Stimulated activated CD4-positive, alpha-beta T cell treated with anti-CD3 and anti-CD28 coated beads, Interleukin-1b, Interleukin-23, amount 100 ng/mL, for 48 hours (primary cell): ENCODE data around the gene SIGLEC15.
A peak's percentile ranks its signal among the peaks of the same experiment; 100 is the strongest.
"Not testable (repeated sequence)": the region's sequence is repeated elsewhere in the genome, so short reads cannot be mapped to it uniquely, and the experiment has no call there.

Experiments used
- DNase-seq: peaks from one replicate; pipeline ENCODE4 v3.0.0-alpha.2; 2020

The SIGLEC15 gene

DNA sequence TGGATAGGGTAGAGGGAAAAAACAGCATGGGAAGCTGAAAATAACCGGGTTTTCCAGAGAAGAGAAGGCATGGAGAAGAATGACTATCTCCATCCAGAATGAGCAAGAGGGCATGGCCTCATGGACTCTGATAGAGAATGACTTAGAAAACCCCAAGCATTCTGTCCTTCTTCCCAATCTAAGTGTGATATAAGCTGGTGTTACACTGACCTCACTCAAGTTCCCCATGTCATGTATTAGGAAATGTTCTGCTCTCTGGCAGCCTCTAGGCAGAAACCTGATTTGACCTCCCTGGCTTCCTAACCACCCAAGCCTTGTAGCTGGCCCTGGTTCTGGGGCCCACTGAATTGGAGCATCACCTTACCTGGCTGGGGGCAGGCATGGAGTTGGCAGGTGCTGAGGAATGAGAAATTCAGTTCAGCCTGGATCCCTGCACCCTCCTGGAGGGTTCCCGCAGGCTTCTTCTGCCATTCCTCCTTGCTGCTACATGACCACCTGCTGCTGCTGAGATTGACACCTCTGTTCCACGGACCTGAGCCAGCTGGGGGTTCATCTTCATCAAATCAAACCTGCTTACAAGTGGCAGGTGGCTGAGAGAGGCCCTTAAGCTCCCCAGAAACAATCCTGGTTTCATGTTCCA lies 5.2 kb upstream of the SIGLEC15 start:
- no peak for DNase-seq

DNA sequence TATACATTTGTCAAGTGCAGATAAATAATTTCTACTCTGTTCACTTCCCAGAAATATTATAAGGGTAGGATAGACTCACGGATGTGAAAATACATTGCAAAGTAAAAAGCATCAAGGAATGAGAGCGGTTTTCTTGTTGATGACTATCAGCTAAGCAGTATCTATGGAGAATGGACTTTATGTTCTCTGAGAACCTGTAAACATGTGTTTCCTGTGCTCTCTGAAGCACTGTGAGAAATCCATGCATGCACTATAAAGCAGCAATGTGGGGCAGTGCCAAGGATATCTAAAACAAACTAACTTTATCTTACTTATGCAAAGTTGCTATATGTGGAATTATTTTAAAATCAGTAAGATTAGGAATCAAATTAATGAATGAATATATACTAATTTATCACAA lies 4.4 kb upstream of the SIGLEC15 start:
- DNase-seq, result no peak

DNA sequence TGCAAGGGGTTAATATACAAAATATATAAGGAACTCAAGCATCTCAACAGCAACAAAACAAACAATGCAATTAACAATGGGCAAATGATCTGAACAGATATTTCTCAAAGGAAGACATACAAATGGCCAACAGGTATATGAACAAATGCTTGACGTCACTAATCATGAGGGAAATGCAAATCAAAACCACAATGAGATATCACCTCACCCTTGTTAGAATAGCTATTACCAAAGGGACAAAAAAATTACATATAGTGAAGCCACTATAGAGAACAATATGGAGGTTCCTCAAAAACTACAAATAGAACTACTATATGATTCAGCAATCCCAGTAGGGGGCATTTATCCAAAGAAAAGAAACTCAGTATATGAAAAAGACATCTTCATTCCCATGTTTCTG lies 3.8 kb upstream of the SIGLEC15 start:
- DNase-seq, result no peak

DNA sequence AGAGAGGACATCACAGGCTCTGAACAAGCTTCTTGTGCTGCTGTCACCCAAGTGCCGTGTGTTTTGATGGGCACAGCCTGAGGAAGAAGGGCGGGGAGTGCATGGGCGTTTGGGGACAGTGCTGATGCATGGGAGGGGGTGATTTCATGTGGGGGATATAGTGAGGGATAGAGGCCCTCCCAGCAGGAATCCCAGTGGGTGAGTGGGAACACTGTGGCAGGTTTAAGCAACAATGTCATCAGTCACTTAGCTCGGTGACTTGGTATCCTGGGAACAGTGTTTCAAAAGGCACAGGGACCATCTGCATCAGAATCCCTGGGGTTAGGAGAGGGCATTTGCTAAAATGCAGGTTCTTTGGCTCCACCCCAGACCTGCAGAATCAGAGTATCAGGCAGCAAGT lies 609 bp downstream of the SIGLEC15 start:
- no peak for DNase-seq

DNA sequence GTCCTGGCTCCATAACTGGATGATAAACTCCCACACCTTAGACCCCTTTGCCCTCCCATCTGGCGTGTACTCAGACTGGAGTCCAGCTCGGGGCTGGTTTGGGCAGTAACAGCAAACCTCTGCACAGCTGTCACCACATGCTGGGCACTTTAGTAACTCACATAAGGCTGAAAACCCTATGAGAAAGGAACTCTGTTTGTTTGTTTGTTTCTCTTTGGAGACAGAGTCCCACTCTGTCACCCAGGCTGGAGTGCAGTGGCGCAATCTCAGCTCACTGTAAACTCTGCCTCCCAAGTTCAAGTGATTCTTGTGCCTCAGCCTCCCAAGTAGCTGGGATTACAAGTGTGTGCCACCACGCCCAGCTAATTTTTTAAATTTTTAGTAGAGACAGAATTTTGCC lies 1.2 kb downstream of the SIGLEC15 start:
- not testable (repeated sequence) for DNase-seq

DNA sequence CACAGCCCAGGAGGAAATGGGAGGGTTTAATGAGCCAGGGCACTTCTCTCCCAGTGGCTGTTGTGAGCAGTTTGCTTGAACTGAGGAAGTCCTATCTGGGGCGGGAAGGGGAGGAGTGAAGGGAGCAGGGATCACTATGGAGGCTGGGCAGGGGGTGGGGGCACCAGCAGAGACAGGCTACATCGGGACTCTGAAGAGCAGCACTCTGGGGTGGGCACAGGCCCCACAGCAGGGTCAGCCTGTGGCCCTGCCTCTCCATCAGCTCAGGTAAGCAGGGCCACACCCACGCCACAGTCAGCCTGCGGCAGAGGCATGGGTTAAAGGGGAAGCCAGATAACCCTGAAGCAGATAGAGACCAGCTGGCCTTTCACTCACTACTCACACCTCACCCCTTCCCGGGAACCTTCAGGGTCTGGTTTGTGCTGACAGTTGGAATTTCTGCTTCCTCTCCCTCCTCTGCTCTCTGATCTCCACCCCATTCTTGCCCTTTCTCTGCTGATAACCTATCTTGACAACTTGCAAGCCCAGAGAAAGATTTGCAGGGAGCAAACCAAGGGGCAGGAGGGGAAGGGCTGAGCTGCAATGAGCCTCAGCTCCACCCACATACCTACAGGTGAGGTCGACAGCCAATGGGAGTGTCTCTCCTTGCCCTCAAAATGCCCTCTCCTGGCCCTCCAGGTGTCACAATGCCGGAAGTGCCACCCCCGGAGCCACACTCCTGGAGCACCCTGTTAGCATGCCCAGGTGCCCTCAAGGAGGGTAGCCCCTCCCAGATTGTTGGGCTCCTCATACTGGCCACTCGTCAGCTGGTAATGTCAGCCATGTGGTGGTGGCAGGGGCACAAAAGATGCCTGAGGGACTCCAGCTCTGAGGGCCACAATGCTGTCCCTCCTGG lies 3.7 kb downstream of the SIGLEC15 start:
- no peak for DNase-seq

DNA sequence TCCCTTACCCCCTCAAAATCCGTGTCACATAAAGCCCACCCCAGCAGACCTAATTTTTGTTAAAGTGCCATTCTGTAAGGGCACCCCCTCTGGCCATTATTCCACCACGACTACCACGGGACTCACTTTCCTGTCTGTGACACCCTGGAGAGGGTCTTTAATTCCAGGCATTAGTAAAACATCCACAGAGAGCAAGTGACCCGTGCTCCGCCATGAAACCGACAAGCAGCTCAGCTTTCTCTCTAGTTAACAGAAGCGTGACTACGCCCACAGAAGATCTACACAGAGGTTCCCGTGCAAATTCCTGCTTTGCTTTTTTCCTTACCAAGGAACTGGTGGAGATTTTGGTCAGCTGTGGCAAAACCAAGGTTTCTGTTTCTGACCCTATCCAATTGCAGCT lies 4.4 kb downstream of the SIGLEC15 start:
- no peak for DNase-seq

DNA sequence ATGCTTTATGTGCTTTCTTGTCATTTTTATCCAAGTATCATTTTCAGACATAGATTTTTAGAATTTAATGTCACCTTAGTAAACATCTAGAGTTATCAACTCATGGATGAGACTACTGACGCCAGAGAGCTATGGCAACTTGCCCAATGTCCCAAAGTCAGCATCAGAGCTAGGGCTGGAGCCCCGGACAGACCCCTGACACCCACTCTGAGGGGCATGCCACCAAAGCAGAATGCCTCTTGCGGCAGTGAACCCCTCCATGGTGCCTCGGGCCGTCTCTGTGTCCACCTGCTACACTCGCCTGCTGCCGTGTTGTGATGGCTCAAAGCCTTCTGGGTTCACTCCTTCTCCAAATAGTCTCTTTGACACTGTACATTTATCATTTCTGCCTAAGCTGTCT lies 5.4 kb downstream of the SIGLEC15 start:
- DNase-seq, result no peak

DNA sequence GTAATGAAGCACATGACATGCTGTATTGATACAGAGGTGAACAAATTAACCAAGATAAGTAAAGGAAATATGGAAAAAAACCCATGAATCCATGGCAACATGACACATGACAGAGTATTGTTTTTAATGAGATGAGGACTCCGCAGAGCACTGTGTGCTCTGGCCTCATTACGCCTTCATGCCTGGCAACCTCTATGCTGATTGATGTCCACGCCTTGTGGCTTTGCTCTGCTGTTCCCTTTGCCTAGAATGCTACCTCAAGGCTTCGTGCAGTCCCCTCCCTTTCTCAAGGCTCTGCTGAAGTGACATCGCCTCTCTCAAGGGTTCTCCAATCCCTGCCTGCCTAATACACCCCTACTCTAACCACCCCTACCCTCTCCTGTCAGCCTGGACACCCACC lies 8.4 kb downstream of the SIGLEC15 start:
- DNase-seq, result no peak

DNA sequence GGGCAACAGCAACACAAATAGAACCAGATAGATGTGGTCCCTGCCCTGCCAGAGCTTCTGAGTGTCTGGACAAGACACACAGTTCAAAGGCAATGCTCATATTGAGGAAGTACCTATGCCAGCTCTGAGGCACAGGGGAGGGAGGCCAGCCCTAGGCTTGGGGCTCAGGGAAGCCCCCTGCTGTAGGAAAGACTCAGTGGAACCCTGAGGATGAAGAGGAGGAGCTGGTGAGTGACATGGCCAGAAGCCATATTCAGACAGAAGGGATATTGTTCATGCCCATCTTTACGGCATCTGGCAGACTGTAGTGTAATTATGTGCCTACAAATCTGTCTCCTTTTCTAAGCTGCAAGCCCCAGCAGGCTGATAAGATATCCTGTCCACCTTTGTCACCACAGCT lies 8.8 kb downstream of the SIGLEC15 start:
- no peak for DNase-seq

DNA sequence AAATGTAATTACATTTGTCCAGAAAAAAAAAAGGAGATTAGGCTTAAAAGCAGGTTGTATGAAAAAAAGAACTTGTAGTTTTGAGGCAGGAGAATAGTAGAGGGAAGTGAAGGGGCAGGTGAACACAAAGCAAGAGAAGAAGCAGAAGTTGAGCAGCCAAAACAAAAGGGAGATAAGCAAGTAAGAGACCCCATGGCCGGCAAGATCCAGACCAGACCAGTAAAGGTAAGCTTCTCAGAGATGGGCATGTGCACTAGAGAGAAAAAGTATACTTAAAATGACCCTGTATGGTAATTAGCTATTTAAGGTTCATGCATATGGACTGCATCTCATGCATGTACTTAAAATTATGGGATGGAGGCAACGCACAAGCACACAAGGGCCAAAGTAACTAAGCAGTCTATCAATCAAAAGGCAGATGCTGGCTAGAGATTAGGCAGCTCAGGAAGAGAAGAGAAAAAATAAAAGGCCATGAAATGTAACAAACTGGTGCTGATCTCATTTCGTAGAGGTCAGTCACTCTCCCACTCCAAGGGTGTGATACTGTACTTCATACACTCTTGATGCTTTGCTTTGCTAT lies 9.7 kb downstream of the SIGLEC15 start:
- DNase-seq, result no peak

DNA sequence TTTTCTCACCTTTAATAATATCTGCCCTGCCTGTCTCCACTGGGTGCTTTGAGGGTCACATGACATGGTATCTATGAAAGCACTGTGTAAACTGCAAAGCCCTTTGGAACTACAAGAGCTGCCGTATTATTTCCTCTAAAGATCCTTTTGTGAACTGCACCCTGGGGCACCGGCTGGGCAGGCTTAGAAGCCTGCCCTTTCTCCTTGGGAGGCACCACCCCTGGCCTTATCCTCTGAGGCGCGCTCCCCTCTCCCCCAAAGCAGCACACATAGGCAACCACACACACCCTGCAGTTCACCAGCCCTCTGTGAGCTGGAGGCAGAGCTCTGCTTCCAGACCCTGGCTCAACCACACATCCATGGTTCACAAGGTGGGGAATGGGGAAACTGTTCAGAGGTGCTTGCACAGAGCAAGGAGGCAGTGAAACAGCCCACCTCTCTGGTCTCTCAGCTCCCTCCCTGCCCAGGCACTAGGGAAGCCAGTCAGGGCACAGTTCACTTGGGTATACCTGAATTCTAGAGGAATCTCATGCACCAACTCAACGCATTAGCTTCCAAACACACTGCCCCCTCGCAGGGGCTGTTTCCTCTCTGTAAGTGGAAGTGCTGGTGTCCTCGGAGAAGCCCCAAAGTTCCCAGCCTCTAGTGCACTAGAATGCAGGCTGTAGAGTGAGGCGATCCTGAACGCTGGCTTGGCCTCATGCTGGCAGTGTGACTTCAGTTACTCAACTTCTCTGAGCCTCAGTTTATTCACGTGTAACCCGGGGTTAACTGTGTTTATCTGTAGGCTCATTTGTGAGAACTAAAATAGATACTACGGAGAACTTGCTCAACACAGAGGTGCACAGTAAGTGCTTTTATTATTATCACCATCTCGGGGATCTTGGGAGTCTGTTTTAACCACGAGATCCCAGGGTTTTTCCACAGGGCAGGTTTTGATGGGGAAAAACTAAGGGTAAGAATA lies 11.0 kb downstream of the SIGLEC15 start:
- no peak for DNase-seq

DNA sequence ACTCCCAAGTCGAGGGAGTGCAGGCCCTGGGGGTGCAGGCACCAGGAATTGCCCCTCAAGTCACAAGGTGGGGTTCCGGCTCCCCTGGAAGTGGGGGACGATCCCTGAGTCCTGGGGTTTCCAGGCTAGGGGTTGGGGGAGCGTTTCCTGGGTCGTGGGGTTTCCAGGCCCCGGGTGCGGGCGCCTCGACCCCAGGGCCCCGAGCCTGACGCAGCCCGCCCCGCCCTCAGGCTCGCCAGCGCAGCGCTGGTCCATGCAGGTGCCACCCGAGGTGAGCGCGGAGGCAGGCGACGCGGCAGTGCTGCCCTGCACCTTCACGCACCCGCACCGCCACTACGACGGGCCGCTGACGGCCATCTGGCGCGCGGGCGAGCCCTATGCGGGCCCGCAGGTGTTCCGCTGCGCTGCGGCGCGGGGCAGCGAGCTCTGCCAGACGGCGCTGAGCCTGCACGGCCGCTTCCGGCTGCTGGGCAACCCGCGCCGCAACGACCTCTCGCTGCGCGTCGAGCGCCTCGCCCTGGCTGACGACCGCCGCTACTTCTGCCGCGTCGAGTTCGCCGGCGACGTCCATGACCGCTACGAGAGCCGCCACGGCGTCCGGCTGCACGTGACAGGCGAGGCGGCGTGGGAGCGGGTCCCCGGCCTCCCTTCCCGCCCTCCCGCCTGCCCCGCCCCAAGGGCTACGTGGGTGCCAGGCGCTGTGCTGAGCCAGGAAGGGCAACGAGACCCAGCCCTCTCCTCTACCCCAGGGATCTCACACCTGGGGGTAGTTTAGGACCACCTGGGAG lies 12.0 kb downstream of the SIGLEC15 start:
- DNase-seq, result peak; percentile 49

DNA sequence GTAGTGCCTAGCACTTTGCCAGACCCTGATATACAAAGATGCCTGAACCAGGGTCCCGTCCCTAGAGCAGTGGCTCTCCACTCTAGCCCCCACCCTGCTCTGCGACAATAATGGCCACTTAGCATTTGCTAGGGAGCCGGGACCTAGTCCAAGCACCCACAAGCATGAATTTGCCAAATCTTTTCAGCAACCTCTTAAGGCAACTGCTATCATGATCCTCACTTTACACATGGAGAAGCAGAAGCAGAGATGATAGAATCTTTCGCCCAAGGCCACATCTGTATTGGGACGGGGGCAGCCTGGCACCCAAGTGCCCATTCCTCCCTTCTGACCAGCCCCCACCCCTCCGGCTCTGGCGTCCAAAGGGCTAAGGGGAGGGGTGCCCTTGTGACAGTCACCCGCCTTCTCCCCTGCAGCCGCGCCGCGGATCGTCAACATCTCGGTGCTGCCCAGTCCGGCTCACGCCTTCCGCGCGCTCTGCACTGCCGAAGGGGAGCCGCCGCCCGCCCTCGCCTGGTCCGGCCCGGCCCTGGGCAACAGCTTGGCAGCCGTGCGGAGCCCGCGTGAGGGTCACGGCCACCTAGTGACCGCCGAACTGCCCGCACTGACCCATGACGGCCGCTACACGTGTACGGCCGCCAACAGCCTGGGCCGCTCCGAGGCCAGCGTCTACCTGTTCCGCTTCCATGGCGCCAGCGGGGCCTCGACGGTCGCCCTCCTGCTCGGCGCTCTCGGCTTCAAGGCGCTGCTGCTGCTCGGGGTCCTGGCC lies 13.0 kb downstream of the SIGLEC15 start:
- no peak for DNase-seq

DNA sequence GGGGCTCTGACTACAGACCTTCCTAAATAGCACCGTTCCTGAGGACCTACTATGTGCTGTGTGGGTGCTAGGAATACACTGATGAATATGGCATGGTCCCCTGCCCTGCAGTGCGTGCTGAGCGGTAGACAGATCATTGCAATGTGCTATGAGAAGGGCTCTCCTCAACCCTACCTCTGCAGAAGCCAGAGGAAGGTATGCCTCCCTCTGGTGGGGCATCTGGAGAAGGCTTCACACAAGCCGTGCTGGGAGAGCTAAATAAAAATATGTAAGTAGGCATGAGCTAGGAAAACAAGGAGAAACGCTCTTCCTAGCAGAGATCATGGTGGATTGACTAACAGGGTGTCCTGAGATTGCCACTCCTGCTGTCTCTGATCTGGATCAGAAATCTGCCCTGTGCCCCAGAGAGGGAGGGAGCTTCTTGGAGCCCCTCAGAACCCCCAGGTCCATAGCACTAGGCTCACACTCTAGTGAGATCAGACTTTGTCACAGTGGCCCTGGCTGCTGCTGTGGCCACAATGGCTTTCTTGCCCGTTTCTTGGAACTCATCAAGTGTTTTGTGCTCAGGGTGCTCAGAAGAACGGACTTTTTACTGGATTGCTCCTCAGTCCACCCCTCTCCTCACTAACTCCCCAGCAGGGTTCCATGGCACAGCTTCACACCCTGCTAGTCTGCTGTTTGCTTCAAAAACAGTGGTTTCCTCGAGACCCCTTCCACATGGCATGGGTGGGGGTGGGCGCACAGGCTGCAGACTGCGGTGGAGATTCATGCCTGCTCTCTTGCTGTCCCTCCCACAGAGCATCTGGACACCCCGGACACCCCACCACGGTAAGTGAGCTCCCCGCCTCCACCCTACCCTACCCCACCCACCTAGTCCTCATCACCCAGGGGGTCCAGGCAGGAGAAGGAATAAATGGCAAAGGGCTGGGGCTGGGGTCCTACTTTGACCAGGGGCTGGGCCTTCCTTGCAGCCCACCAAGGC lies 14.2 kb downstream of the SIGLEC15 start:
- peak; percentile 40 for DNase-seq

DNA sequence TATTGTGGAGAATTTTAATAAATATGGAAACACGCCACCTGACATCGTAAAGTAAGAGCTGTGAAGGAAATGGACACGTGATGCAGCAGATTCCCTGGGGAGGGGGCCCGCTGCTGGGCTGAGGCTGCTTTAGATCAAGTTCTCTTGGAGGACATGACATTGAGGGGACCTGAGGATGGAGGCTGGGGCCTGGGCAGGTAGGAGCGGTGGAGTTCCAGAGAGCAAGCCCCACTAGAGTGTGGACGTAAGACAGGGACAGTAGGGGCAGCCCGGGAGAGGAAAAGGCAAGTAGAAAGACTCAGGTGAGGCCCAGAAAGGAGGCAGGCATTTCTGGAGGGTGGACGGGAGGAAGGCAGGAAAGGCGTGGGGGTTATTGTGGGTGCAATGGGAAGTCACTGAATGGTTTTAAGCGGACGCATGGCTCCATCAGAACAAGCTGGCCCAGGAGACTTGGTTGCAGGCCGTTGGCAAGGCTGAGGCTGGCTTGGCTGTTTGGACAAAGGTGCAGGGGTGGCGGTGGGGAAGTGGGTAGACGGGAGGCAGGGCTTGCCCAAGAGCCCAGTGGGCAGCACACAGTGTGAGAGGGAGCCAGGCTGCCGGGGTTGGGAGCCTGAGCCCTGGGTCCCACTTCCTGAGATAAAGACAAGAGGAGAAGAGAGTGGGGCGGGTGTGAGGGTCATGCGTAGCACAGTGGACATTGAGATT lies 15.7 kb downstream of the SIGLEC15 start:
- DNase-seq, result no peak

DNA sequence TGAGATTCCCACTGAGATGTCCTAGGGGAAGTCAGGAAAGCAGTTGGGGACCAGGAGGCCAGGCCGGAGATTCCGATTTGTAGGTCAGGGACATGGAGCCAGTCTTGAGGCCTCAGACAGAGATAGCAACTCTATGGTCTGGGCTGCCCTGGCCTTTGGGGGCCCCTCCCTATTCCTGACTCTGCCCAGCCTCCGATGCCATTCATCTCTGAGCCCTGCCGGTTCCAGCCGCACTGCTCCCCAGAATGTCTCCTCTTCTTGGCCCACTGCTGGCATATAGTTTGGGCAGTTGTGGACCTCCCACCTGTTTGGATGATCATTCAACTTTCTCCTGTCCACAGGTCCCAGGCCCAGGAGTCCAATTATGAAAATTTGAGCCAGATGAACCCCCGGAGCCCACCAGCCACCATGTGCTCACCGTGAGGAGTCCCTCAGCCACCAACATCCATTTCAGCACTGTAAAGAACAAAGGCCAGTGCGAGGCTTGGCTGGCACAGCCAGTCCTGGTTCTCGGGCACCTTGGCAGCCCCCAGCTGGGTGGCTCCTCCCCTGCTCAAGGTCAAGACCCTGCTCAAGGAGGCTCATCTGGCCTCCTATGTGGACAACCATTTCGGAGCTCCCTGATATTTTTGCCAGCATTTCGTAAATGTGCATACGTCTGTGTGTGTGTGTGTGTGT lies 16.4 kb downstream of the SIGLEC15 start:
- DNase-seq, result no peak

DNA sequence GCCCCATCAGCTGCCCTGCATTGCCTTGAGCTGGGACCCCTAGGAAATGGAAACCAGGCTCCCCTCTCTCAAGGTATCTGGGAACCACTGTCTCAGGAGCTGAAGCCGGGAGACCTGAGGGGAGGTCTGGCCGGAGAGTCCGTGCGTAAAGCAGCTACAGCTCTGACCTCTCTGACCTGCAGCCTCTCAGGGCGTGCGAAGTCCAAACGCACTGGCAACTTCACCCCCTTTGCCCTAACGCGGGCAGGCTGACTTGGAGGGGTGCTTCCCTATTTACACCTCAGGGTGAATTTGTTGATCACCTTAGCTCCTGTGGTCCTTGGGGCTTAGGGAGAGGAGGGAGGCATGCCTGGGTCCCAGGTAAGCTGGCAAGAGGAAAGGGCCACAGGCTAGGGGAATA lies 17.5 kb downstream of the SIGLEC15 start:
- DNase-seq, result no peak

DNA sequence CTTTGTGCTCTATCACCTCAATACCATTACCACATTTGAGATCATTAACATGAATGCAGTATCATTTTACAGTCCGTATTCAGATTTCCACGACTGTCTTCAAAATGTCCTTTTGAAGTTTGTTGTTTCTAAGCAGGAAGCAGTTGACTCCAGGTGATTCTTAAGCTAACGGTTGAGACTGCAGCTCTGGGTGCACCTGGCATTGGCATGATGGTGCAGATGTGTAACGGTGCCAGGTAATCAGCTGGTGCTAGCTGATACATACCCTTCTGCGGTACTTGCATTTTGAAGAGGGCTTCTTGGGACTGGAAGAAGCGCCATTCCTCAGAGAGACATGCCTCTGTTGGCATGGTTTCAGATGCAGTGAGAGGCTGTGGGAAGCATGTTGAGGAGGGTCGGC lies 19.5 kb downstream of the SIGLEC15 start:
- no peak for DNase-seq
